HG03432 (cell line): ENCODE data around the gene PIP5K1B.

Experiments used
- ATAC-seq: cut with Tn5 transposase; IDR thresholded peaks from one replicate; pipeline ENCODE4 v1.9.1; 2021; ENCODE audit warnings: mild to moderate bottlenecking, moderate library complexity; ENCODE audit not compliant: unreplicated experiment

Gene PIP5K1B

DNA sequence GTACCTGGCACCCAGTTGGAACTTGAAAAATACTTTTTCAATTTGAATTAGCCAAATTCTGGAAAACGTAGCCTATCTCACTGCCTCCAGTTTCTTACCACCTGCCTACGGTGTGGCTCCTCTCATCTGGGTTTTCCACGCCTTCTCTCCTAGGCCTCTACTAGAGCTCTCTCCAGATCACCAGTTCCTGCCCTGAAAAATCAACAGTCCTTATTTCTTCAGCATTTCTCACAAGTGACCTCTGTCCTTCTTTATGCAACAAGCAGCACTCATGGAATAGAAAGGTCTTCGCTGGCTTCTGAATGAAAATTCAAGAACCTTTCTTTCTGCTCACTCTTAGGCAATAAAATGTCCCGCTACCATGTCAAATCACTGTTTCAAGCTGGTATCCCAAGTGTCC is 64.8 kb downstream of the PIP5K1B start:
- no peak for ATAC-seq

DNA sequence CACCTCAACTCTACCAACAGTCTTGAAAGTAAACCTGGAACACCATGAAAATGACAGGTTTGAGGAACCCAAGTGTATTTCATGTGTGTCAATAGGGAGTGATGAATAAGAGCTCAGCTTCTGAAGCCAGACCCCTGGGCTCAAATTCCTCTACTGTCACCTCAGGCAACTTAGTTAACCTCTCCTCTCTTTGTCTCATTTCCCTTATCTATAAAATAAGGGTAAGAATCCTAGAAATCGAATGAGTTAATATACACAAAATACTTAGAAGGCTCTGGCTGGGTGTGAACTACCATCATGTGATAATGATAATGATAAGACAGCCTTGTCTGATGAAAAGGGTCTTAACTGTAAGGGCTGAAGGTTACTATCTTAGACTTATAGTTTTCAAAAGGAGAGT is 66.3 kb downstream of the PIP5K1B start:
- no peak for ATAC-seq

DNA sequence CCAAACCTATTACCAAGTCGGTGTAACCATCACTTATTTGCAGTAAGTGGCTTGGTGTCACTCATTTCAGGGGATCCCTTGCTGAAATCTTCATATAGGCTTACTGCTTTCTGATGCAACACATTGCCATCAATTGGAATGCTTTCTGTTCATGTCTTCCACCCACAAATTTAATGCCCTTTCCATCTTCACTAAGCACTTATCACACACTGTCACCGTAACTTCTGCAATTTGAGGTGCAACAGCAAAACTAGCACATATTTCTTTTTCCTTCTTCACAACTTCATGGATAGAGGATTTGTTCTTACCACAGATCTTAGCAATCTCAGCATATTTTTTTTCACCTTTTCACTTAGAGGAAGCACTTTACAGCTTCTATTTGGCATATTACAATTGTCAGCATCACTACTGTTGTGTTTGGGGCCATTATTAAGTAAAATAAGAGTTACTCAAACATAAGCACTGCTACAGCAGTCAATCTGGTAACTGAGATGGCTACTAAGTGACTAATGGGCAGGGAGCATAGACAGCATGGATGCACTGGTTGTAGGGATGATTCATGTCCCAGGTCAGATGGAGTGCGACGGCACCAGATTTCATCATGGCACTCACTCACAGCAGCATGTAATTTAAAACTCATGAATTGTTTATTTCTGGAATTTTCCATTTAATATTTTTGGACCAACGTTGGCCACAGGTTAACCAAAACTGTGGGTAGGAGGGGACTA is 70.1 kb downstream of the PIP5K1B start:
- no peak for ATAC-seq

DNA sequence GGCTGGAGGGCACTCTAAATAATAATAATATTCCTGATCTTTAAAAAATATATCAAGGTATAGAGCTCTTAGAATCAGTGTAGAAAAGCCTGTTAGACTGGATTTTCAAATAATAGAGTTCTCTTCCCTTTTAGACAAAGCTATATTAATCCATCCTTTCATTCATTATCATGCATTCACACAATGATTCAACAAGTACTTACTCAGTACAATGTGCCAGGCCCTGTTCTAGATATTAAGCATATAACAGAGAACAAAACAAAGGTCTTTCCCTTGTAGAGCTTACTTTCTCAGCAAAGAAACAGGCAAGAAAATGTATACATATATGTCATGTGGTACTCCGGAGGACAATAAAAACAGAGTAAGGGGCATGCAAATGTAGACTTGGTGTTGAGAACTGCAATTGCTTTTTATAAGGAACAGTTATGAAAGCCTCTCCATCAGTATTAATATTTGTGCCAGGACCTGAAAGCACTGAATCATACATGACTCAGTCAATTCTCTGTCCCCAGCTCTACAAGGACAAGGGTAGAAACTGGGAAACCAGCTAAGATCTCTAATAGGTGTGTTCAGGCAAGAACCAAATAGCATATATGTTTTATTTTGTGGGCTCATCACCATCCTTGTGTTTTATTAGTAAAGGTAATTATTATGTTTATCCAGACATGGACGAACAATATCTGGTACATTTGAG is 72.2 kb downstream of the PIP5K1B start:
- ATAC-seq: no peak

DNA sequence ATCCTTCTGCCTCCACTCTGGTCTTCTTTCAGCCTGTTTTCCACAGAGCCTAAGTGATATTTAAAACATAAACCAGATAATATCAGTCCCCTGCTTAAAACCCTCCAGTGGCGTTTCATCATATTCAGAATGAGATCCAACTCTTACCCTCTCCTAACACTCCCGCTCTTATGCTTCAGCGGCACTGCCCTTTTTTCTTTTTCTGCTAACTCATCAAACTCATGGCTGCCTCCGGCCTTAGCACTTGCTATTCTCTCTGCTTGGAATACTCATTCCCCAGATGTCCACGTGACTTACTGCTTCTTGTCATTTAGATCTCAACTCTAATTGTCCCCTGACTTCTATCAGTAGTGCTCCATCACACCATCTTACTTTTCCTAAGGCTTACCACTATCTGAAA is 73.6 kb downstream of the PIP5K1B start:
- ATAC-seq: no peak

DNA sequence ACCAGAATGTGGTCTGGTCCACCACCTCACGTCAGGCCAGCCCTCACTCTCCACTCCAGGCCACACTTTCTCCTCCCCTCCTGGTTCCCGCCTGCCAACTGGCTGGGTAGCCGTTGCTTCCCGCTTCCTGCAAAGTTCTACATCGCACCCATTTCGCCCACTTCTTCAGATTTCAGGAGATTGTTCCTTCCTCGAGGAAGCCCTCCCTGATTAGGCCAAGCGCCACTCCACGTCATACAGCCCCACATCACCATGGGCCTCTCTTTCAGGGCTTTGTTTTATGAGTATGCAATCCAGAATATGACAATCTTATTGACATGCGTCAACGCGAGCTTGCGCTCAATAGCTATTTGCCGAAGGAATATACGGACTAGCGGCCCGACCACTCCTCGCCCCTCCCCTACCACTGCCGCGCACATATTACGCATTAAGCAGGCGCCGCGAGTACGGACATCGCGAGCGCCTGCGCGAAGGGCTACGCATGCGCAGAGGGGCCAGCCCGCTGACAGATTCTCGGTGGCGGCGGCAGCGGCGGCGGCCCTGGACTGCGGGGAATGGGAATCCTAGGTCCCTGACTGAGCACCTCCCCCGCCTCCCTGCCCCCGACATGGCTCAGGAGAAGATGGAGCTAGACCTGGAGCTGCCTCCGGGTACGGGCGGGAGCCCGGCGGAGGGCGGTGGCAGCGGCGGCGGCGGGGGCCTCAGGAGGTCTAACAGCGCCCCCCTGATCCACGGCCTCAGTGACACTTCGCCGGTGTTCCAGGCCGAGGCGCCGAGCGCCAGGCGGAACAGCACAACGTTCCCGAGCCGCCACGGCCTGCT is 74.7 kb downstream of the PIP5K1B start:
- ATAC-seq: peak; percentile 90

DNA sequence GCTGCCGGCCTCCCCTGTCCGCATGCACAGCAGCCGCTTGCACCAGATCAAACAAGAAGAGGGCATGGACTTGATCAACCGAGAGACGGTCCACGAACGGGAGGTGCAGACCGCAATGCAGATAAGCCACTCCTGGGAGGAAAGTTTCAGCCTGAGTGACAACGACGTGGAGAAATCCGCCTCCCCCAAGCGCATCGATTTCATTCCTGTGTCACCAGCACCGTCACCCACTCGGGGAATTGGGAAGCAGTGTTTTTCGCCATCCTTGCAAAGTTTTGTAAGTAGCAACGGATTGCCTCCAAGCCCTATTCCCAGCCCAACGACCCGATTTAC is 75.3 kb downstream of the PIP5K1B start:
- no peak for ATAC-seq

DNA sequence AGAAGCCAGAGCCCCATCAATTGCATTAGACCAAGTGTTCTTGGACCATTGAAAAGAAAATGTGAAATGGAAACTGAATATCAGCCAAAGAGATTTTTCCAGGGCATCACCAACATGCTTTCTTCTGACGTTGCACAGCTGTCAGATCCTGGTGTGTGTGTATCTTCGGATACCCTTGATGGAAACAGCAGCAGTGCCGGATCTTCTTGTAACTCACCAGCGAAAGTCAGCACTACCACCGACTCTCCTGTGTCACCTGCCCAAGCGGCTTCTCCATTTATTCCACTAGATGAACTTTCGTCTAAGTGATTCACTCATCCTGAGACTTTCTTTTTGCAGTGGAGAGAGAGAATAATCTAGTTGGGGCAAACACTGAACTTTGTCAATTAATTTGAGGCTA is 75.7 kb downstream of the PIP5K1B start:
- ATAC-seq: no peak

DNA sequence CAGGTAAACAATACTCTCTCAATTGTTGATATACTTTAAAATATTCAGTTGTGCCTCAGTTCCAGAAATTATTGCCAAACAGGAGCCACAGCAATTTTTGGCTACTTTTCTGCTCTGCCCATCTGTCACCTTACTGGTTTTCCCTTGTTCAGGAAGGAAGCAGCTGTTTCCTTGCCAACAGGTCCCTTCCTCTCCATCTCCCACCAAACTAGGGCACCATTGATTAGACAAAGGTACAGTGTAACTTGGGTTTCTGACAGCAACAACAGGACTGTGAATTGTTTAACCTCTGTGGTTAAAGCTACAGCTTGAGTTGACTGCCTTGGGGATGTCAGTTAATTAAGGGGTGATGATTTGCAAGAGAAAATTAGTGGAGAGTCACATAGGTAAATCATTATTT is 76.9 kb downstream of the PIP5K1B start:
- no peak for ATAC-seq

DNA sequence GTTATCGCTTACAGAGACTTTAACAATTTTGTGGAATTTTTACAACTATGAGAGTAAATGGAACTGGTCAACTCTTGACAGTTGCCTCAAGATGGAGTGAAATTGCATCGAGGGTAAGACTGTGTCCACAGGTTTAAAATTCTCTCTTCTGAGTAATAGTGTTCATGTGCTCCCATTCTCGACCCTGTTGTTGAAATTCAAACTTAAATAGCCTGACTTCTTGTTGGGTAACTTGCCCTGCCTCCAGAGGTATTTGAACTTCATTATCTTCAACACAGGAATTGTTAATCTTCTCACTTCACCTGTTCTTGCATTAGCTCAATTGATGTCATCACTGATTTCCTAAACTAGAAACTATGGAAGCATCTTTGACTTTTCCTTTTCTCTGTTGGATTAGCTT is 77.5 kb downstream of the PIP5K1B start:
- ATAC-seq: no peak

DNA sequence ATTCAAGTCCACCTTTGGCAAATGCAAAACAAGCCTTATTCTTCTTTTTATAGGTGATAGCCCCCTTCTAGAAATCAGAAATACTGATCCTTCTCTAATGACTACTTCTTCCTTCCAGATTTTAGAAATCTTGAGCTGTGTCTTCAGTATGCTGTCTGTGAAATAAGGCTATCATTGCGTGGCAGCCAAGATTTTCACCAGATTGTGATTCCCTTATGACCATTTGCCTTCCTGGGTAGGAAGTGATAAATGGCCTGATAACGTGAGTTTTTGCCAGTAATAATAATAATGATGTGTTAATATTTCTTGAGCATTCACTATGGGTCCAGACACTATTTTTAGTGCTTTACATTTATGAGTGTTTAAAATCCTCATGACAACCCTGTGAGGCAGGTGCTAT is 80.9 kb downstream of the PIP5K1B start:
- no peak for ATAC-seq

DNA sequence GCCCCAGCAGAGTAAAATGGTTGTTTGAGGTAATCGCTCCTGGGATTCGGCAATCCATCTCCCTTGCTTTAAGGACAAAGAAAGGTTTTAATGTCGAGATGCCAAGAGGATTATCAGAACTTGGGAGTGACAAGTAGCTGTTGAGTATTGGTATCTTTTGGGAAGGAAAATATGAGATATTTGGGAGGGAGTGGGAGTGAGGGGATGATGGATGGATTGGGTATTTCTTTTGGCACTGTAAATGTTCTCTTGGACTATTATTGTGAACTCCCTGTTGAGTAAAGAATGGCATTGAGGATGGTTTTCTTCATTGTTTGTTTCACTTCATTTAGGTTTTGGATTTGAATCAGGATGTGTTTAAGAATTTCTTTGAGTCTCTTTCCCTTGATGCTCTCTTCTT is 86.1 kb downstream of the PIP5K1B start:
- no peak for ATAC-seq

DNA sequence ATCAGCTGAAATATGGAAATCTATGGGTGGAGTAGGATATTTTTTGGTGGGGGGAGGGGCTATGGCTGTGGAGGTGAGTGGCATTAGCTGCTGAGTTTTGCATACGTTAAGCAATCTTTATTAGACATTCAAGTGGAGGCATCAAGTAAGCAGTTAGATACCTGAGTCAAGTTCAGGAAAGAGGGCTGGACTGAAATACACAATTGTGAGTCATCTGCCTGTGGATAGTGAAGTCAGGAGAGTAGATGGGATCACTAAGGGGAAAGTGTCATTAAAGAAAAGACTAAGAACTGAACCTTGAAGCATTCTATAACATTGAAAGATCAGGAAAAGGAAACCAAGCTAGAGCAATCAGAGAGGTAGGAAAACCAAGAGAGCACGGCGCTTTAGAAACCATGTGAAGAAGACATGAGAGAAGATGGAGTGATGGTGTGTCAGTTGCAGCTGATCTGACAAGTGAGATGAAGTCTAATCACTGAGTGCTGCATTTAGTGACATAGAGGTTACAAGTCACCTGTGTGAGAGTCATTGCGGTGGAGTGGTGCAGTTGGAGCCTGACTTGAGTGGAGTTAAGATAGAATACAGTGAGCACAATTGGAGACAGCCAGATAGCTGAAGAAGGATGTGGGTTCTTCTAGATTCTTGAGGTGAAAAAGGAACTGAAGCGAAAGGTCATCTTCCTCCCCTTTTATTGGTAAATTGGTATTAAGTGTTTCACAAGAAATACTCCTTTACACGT is 88.7 kb downstream of the PIP5K1B start:
- peak; percentile 92 for ATAC-seq

DNA sequence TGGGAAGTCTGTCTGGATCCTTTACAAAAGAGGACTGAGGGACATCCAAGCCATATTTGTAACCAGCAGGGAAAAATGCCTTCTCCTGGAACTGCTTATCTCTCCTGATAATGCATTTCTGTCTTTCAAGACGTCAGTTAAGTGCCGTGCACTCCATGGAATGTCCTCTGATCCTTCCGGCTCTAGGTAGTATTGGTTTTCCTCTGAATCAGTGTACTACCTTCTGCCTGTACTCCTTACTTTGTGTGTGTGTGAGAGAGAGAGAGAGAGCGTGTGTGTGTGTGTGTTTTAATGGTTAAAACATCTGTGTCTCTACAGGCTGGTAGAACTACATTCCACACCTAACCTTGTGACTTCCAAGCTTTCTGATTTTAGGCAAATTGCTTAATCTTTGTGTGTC is 89.9 kb downstream of the PIP5K1B start:
- ATAC-seq: no peak

DNA sequence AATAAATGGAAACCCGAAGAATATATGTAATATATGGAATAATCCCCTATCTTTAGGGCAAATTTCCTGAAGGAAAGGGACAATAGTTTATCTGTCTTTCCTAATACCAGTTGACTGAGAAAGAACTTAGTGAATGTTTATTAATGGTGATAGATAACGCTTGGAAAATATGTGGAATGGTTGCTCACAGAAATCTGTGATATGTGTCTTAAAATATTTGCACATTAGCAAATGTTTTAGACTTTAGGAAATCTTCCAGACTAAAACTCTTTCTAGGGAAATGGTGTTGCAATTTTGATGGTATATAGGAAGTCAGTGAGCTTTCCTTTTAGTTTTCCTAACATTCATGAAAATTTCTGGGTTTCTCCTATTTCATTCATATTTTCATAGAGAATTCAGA is 90.4 kb downstream of the PIP5K1B start:
- no peak for ATAC-seq

DNA sequence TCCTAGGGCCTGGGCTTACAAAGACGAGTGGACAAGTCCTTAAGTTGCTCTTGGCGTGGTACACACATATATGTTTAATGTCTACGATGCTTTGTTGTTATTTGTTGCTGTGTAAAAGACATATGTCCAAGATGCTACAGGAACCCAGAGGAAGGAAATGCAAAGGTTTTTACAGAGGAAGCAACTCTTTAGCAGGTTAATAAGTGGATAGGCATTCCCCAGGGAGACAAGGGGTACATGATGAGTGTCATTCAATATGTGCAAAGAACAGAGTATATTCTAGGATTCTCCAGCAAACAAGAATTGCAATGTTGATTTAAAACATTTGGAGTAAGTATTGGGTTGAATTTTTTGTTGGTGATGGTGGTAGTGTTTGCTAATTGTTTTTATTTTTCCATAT is 92.1 kb downstream of the PIP5K1B start:
- no peak for ATAC-seq

DNA sequence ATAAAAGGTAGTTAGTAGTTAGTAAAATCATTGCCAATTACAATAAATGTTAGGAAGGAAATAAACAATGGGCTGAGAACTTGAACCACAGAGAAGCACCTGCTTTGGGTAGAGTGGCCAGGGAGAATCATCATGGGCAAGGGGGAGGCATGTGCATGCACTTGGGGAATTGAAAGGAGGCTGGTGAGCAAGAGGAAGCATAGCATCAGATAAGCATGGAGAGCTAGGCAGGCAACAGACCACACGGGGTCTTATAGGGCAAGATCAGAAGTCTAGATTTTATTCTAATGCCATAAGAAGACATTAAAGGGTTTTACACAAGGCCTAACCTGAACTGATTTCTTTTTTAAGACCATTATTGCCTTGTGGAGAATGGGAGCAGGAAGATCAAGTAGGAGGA is 93.4 kb downstream of the PIP5K1B start:
- ATAC-seq: no peak

DNA sequence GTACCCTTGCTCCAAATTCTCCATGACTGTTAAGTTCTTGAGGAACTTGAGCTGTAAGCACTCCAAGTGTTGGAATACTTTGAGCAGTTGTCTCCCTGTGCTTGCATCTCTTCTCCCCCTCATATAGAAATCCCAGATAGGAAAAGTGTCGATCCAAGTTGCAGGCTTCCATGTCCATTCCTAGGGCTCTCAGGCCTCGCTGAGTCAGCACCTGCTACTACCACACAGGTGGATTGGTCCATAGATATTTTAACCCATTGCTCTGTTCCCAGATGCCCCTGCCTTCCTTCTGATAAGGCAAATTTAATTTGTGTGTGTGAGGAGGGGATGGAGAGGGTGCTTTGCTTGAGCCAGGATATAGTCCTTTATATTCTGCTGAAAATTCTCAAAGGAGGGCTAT is 95.8 kb downstream of the PIP5K1B start:
- no peak for ATAC-seq

DNA sequence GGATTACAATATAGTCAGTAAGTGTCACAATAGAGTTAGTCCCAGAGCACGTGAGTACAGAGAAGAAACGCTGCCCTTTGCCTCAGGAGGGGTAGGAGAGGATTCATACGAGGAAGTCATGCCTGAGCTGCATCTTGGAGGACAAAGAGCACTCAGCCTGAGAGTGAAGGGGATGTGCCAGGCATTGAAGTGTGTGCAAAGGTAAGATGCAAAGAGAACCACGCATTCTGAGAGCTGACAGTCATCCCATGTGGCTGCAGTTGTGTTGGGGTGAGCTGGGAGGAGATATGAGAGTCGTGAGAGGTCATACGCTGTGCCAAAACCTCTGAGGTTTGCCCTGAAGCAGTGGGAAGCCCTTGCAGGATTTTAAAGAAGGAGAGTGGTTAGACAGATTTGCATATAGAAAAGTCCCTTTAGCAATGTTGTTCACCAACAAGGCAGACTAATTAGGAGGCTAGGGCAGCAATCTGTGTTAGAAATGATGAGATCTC is 97.5 kb downstream of the PIP5K1B start:
- ATAC-seq: peak; percentile 98

DNA sequence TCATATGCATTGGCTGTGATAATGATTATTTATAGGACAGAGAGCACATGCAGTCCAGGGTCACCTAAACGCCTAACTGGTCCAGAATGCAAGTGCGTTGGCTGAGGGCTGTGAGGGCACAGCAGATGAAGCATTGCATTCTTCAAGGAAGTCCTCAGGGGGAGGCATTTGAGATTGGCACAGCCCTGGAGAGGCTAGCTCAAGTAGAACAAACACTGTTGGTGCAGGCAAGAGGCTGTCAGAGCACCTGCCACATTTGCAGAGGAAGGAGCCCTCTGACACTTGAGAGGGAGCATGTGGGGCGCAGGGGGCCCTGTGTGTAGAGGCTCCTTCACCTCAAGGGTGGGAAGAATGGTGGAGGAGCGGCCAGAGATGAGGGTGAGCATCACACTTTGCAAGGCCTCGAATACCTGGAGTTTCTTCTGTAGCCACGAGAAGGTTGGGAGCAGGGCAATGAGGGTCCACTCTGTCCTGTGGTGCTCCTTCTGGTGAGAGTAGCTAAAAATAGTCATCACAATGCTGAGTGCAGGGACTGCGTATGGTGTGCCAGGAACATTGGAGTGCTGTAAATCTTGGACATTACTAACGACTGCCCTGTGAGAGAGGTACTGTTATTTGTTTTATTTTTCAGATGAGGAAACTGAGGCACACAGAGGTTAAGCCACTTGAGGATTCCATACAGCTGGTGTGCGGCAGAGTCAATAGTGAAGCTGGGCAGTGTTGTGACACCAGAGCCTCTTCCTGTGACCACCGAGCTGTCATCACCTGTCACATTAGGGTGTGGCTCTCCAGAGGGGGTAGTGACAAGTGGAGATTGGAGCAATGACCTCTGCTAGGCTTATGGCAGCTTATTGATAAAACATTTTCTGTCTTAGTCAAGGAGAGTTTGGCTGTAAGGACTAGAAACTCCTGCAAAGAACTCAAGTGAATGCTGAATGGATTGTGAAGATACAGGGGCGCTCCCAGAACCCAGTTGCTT is 100.2 kb downstream of the PIP5K1B start:
- ATAC-seq: no peak
